T-helper 1 cell treated with Interleukin-12 subunit alpha and Interleukin-12 subunit beta and Interleukin-4 antibody, amounts not matched to agents 30 ng/mL and 1 ng/mL, for 36 hours (primary cell): Measurements from ENCODE around the gene PCDH1. TPM values are rescaled to one million over a fixed set of nuclear protein-coding genes. Genes with fewer than 3 reads are reported as not detected.

Experiments
- intact Hi-C: fragments of 100-400 bp; cut with micrococcal nuclease; formaldehyde crosslinking; loops from one replicate; pipeline ENCODE4 v1.15.1; 2024
- total RNA-seq: library from RNA; stranded (reverse); gene quantifications from 2 replicates; pipeline ENCODE4 v1.2.3, GENCODE V29; 2022

PCDH1 gene
- total RNA-seq, 1 donor from 2014 or later, result not detected

DNA sequence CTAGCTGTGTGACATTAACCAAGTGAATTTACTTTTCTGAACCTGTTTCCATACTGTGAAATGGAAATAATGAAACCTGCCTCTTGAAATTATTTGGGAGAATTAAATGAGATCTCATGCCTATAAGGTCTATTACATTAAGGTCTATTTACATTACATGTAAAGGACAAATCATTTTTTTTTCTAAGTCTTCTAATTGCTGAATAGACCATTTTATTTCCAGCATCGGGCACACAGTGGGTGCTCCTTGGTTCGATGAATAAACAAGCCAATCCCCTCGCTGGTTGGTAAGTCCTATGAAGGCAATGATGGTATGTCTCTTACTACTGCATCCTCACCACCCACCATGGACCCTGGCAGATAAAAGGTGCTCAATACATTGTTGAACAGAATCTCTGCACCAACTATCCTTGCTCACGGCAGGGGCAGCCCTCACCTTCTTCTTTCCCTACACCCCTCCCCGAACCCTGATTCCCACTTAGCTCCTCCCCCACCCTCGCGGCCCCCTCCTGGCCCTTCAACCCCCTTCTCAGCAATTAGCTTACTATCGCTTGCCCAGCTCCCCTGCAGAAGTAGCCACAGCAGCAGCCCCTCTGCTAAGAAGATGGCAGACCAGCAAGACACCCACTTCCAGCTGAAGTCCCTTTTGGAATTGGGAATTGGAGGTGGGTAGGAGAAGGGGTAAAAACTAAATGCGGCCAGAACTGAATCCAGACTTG, 3.0 kb downstream of the PCDH1 start:
- intact Hi-C loops, result loop anchor here (5.0 kb wide), 2 partner anchors 48 to 272 kb away; no protein-coding TSS in a partner anchor

DNA sequence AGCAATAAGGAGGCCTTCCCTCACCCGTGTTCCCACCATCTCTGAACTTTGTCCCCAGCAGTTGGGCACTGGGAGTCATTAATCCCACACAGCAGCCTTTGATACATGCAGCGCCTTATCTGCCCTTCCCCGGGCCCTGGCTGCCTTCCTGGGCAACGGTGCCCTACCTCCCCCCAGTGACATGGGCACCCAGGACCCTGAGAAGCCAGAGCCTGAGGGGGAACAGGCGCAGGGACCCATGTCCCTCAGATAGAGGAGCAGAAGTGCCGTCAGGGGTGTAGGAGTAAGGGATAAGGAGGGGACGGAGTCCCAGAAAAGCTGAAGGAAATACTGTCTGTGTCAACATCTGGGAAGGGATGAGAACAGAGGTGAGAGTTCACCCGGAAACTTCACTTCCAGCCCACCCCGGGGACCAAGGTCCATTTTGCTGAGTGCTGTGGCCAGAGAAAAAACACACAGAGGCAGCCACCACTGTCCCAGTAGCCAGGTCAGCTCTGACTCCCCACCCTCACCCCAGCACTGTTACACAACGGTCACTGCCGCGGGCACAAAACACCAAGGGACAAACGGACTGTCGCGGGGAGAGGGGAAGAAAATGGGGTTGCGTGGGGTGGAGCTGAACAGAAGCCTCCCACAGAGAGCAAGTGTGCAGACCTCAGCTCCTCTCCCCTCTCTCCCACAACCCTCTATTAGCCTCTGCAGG, 3.8 kb downstream of the PCDH1 start:
- intact Hi-C loops, result no loop called here

DNA sequence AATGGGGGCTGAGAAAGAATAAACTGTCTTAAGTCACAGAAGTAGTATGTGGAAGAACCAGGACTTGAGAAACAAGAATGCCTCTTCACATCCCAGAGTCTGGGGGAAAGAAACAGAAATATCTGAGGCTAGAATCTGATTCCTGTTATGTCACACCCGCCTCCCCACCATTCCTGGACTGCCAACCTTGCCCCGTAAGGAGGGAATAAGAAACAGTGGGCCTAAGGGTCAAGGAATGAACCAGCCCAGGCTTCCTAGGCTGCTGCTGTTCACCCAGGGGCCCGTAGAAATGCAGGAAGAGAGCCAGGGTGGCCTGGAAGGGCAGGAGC, 4.3 kb downstream of the PCDH1 start:
- intact Hi-C loops, result no loop called here

DNA sequence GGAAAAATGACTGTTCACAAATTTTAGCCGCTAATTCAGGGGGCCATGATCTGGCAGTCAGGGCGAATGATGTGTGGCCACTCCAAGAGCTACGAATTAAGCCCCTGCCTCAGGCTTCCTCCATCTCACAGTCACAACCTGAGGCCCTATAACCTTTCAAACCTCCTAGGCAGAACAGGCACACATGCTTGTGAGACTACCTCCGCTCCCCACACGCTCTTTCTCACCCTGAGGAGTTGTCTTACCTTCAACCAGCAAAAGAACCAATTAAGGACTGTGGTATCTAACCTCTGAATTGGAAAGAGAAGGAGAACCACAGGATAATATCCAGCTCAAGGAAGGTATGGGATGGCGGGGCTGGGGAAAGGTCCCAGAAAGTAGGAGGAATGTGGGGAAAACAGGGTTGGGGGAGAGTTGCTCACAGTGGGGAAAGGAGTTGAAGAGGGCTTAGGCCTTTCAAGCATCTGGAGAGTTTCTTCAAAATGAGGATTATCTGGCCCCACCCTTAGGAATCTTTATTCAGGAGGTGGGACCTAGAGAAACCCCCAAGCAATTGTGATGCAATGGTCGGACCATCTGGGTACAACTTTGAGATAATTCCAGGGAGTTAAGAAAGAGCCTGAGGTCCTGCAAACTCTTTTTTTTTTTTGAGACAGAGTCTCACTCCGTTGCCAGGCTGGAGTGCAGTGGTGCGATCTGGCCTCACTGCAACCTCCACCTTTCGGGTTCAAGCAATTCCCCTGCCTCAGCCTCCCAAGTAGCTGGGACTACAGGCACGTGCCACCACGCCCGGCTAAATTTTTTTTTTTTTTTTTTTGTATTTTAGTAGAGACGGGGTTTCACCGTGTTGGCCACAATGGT, 5.5 kb downstream of the PCDH1 start:
- intact Hi-C loops, result no loop called here

DNA sequence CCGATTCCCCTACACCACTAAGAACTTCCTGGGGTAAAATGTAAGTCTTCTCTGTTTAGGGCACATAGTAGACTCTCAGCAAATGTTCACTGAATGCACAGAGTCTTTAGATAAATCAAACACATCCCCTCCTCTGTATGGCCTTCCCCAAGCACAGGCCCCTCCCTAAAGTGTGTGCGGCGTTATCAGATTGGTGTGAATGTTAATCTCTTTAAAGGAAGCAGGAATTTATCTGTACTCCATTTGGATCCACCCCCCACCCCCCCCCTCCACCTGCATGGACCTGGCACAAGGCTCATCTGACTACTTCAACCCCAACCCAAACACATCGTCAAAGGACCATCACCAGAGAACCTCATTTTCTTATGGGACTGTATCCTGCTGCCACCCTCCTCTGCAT, 6.3 kb downstream of the PCDH1 start:
- intact Hi-C loops, result no loop called here

DNA sequence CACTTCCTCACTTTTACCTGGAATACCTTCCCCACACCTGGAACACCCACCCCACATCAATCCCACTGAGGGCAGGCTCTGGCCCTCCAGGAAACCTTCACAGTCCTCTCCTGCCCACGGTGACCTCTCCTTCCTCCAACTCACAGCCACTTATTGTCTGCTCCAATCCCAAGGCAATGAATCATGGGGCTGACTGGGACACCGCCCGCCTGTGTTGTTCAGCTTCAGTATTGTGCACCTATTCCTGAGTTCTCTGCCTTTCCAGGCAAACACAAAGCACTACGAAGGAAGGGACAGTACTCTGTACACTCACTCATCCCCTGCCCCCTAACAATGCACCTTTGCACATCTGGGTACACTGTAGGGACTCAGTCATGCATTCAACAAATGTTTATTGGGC, 7.3 kb downstream of the PCDH1 start:
- intact Hi-C loops, result no loop called here

DNA sequence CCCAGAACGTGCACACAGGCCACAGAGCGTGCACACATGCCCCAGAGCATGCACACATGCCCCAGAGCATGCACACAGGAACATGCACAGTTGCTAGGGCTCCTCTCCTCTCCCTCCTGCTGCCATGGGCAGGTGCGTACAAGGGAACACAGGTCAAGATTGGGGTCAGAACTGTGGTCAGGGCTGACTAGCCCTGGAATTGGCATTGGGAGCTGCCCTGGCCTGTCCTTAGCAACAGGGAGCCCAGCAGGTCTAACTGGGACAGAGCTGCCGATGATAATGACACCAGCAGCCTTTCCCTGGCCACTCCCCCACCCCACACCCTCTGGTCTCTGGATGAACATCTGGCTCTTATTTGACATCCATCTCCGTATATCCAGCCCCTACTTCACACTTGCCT, 8.0 kb downstream of the PCDH1 start:
- intact Hi-C loops, result no loop called here

DNA sequence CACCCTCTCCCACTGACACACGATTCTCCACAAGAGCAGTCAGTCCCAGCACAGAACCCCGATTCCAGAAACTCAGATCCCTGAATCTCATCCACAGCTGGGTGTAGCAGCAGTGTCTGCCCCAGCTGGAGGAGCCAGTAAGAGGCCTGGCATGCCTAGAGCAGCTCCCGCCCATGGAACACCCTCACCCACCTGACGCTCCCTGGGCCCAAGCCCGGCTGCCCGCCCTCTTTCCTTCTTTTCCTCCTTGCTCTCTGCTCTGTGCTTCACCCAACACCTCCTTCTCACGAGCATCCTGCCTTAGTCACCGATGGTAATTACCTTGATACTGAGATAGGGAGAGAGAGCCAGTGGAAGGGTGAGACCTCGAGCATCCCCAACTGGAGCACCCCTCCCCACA, 8.7 kb downstream of the PCDH1 start:
- intact Hi-C loops, result no loop called here

DNA sequence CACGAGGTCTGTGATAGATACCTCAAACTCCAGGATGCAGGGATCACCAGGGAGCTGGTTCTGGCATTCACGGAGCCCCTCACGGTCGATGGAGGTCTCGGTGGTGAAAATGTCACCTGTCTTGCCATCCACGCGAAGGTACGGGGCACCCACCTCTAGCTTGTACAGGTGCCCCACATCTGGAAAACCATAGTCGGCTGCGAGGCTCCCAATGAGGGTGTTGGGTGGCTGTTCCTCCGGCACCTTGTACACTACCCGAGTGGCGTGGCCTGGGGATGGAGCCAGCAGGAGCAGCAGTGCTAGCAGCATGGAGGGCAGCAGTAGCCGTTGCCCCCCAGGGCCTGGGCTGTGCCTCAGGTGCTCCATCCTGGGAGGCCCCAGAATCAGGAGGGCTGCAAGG, 9.2 kb downstream of the PCDH1 start:
- intact Hi-C loops, result no loop called here

DNA sequence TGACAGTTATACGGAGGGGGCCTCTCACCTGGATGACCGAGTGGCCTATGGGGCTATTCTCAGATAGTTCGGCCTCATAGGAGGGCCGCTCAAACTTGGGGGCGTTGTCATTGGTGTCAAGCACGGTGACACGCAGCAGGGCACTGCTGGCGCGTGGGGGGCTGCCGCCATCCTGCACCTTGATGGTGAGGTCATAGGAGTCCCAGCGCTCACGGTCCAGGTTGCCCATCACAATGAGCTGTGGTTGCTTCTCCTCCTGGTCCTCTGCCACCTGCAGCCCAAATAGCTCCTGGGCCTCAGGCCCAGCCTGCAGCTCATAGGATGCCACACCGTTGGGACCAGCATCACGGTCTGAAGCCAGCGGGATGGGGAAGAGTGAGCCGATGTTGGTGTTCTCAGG, 9.7 kb downstream of the PCDH1 start:
- intact Hi-C loops, result no loop called here

DNA sequence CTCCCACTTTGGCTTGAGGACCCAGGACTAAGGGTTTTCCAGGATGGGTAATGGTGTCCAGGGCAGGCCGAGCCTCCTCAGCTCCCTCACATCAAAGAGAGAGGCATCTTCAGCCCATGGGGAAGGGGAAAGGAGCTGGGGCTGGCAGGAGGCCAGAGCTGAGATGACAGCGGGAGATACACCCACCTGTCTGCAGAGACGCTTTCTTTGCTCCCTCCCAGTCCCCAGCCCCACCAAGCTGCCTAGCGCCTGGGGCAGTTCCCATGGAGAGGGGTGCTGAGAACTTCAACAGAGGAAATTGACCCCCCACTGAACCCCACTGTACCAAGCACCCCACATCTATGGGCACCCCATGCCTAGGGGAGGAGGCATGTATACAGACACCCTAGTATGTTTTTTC, 10.6 kb downstream of the PCDH1 start:
- intact Hi-C loops, result no loop called here

DNA sequence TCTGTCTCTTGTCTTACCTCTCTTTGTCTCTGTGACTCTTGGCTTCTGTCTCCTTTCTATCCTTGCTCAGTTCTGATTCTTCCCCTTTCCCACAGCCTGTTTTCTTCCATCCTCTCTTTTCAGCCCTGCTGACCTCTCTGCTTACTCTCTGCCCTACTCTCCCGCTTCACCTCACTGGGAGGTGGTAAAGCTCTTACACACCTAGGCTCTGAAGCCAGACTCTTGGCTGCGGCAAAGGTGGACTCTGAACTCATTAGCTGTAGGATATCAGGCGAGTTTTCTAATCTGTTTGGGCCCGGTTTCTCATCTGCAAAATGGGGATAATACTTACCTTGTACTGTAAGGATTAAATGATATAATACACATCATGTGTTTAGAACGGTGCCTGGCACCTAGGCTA, 11.1 kb downstream of the PCDH1 start:
- intact Hi-C loops, result no loop called here

DNA sequence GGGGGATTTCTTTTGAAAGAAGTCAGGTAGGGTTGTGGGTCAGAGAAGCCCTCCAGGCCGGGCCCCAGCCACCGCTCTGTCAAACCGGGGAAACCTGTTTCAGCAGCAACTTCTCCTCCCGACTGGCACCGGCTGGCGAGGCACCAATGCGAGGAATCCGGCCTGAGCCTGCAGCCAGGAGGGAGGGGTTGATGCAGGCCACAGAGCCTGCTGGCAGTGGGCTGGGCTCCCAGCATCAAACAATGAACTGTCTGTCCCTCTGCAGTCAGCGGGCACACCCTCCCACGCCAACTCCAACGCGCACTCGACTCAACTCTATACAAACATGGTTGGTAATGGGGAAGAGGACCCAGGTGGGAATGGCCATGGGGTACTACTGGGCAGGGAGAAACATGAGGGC, 12.1 kb downstream of the PCDH1 start:
- intact Hi-C loops, result no loop called here

DNA sequence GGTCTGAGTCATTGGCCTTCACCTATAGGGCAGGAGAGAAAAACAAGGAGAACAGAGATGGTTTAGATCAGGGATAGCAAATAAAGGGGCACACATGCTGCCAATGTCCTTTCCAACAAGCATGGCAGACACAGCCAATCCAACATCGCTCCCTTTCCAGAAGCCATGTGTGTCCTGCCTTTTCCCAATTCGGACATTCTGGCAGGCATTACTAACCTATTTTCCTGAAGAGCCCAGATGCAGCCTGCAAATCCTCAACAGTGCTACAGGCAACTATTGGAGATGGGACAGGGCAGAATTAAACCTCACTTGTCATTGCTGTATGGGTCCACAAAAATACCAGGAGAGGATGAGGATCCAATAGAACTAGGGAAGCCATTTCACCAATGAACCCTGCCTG, 12.8 kb downstream of the PCDH1 start:
- intact Hi-C loops, result no loop called here

DNA sequence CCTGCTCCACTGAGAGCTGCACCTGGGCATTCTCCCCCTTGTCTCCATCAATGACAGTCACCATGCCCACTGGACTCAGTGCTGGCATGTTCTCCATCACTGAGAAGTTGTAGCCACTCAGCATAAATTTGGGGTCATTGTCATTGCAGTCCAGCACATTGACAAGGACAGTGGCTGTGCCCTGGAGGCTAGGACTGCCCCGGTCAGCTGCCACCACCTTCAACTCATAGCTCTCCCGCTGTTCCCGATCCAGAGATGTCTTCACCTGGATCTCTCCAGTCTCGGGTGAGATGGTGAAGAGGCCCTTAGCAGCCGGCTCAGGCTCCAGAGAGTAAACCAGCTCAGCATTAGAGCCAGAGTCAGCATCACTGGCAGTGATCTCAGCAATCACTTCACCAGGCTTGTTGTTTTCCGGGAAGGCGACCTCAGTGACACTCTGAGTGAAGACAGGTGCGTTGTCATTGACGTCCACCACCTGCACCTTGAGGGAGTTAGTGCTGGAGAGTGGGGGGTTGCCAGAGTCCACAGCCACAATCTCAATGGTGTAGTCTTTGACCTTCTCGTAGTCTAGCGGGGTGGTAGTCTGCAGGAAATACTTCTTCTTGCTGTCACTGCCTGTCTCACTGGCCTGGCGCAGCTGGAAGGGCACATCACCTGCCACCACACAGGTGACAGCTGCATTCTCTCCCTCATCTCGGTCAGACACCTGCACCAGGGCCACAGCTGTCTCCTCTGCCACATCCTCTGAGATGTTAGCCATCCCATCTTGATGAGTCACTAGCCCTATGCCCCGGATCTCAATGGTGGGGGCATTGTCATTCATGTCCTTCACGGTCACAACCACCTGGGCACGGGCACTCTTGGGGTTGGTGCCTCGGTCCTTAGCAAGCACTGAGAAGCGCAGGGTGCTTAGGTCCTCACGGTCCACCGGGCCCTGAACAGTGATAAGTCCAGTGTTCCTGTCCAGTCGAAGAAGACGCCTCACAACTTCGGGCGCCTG, 13.5 kb downstream of the PCDH1 start:
- intact Hi-C loops, result no loop called here

DNA sequence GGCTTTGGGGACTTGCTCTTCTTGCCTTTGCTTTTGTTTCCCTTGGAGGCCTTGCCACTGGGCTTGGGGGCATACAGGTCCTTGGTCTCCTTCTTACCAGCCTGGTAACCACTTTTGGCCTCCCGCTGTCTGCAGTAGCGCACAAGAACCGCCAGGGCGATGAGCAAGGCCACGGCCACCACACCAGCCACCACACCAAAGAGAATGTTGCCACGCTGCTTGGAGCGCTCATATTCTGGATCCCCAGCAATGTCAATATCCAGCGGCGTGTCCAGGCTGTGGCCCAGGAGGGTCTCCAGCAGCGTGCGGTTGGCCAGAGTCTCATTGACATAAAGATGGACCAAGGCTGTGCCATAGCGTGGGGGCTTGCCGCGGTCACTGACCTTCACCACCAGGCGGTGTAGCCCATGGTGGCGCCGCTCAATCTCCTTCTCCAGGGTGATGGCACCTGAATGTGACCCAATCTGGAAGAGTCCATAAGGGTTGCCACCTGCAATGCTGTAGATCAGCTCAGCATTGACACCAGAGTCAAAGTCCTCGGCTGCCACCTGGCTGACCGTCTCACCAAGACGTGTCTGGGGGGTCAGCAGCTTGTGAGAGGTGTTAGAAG, 14.5 kb downstream of the PCDH1 start:
- intact Hi-C loops, result no loop called here

DNA sequence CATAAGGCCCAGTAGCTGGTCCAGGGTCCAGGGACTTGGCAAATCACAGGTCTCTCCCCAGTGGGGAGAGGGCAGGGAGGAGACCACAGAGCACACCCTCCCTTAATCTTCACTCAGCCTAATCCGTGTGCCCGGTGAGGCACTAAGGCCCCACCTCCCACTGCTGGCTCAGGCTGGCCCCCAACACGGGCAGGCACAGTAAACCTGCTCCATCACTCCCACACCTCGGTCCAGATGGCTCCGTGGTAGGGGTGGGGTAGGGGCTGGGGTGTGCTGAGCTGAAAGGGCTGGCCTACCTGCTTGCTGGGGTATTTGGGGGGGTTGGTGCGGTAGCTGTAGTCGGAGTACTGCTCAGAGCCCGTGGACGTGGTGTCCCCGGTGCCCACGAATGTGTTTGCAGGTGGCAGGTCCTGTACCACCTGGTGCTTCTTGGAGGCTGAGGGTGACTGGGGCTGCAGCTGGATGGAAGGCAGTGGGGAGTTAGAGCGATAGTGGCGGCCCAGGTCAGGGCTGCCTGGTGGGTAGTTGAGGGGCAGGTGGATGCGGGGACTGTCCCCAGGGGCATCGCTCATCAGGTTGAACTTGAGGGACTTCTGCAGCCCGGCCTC, 15.2 kb downstream of the PCDH1 start:
- intact Hi-C loops, result no loop called here

DNA sequence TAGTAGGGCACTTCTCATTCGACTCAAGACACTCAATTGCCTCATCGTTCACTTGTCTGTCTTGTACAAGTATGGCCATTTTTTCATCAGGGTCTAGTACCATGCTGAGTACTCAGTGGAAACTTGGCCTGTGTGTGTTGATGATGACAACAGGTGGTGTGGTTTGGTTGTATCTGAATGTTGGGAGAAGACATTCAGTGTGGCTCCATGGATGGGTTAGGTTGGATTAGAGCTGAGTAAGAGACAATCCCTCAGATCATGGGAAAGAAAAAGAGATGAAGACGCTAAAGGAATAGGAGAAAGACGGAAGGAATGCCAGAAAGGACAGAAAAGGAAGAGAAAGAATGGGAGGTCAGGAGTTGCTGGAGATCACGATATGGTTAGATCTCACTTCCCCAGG, 17.0 kb downstream of the PCDH1 start:
- intact Hi-C loops, result no loop called here

DNA sequence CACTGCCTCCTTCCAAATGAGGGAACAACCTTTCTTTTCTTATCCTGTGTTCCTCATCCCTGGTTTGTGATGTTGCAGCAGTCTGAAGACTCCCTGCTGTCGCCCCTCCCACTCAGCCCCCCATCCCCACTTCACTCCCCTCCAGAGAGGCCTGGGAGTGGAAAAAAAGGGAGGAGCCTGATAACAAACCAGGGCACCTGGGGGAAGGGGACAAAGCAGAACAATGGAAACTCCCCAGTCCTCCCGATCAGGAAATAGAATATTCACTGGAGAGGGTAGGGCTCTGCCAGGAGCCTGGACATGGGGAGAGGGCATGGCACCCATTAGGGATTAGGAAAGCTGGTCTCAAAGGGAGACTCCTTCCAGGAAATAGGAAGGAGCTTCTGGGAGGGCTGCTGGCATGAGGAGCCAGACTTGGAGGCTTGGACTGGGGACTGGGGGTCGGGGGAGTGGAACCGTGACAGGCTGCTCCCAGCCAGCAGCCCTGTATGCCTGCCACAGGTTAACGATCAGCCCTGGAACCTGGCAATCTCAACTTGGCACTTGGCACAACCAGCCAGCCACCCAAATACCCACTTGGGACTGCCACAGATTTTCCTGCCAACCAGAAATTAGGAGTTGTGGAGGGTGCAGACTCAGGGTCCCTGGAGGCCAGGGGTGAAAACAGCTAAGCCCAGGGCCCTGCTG, 20.0 kb downstream of the PCDH1 start:
- intact Hi-C loops, result no loop called here

DNA sequence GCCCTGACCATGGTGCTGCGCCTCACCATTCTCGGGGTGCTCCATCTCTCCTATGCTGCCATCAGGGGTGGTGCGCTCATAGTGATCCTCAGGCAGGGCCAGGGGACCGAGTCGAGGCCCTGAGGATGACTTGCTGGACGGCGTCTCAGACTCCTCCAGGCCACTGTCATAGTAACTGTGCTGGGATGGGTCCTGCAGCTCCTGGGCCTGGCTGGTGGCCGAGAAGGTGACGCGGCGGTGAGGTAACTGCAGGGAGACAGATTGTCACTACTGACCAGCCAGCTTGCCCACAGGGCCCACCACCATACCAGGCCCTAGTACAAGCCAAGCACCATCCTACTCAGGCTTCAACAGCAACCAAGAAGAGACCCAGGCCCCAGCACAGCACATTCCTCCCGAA, 21.0 kb downstream of the PCDH1 start:
- intact Hi-C loops, result no loop called here
